Activated CD4-positive, alpha-beta T cell treated with anti-CD3 and anti-CD28 coated beads, Interleukin-2, amount 10 ng/mL, durations not matched to agents 7 days and 5 days (primary cell): ENCODE results near the gene VPS33A. TPM values are rescaled to one million over a fixed set of nuclear protein-coding genes. Genes with fewer than 3 reads are reported as not detected.
"Not testable (repeated sequence)": the region's sequence is repeated elsewhere in the genome, so short reads cannot be mapped to it uniquely, and the experiment has no call there.

Experiments used
- CTCF ChIA-PET: fragments of 350-600 bp; sonication (Branson Sonifier 250); formaldehyde crosslinking; loops from one replicate; lab custom pipeline; 2021; ENCODE audit warnings: antibody characterized with exemption; lab: Charles Lee
- POLR2A ChIA-PET: fragments of 350-600 bp; sonication (Branson Sonifier 250); formaldehyde crosslinking; loops from one replicate; lab custom pipeline; 2021; ENCODE audit warnings: antibody characterized with exemption; lab: Charles Lee
- DNase-seq: peaks from one replicate; pipeline ENCODE4 v3.0.0-alpha.2; 2020
- H3K27ac Mint-ChIP-seq: one replicate; pipeline ENCODE4 v1.8.0; 2021; ENCODE audit warnings: mild to moderate bottlenecking, moderate library complexity, mixed read lengths
- H3K27me3 Mint-ChIP-seq: one replicate; pipeline ENCODE4 v1.8.0; 2021; ENCODE audit warnings: mixed read lengths
- H3K36me3 Mint-ChIP-seq: one replicate; pipeline ENCODE4 v1.8.0; 2021; ENCODE audit warnings: low read depth, mixed read lengths
- H3K4me1 Mint-ChIP-seq: one replicate; pipeline ENCODE4 v1.8.0; 2021; ENCODE audit warnings: mixed read lengths
- H3K4me3 Mint-ChIP-seq: one replicate; pipeline ENCODE4 v1.8.0; 2021; ENCODE audit warnings: mild to moderate bottlenecking, moderate library complexity, mixed read lengths
- H3K9me3 Mint-ChIP-seq: one replicate; pipeline ENCODE4 v1.8.0; 2021; ENCODE audit warnings: mixed read lengths
- total RNA-seq, 2 experiments: library from RNA; stranded (reverse); gene quantifications; one replicate each; pipeline ENCODE4 v1.2.3, GENCODE V29; 2021

Gene VPS33A
- total RNA-seq, 2 experiments from 2014 or later = 29.7 to 33.1 TPM

- Mint-ChIP-seq H3K4me1 (peaks cover 5% of the 10 kb centered on the region), H3K27ac (no peak overlapping the region), H3K27me3 (no peaks in the 10 kb centered on the region), H3K4me3 (no peak overlapping the region), H3K36me3 (peaks cover 35% of the 10 kb centered on the region), H3K9me3 (no peaks in the 10 kb centered on the region)
- DNase-seq = no peak
- ChIA-PET CTCF (interaction anchor here (1.5 kb wide), 1 partner anchor 28 kb away, joined by 4 read pairs; no protein-coding TSS in a partner anchor), POLR2A (no interaction called here)
These were observed 49.8 kb downstream of the VPS33A start for GRCh38 chr12:122216445-122216844.

GRCh38 chr12:122215771-122216170, 50.5 kb downstream of the VPS33A start:
- ChIA-PET CTCF (interaction anchor here (1.0 to 1.5 kb wide), 2 partner anchors 11 to 29 kb away, joined by 3 to 4 read pairs; no protein-coding TSS in a partner anchor), POLR2A (no interaction called here)
- no peak overlapping the region for H3K4me3 Mint-ChIP-seq
- H3K4me1 Mint-ChIP-seq = peaks cover 2% of the 10 kb centered on the region
- no peaks in the 10 kb centered on the region for H3K27me3 Mint-ChIP-seq
- no peak overlapping the region for H3K27ac Mint-ChIP-seq
- no peak for DNase-seq
- peaks cover 35% of the 10 kb centered on the region for H3K36me3 Mint-ChIP-seq
- H3K9me3 Mint-ChIP-seq = no peaks in the 10 kb centered on the region

GRCh38 chr12:122208073-122208820, 58.0 kb downstream of the VPS33A start:
- ChIA-PET CTCF (interaction anchor here (0.6 to 0.9 kb wide), 4 partner anchors 11 to 344 kb away, joined by 3 read pairs; no protein-coding TSS in a partner anchor), POLR2A (no interaction called here)
- Mint-ChIP-seq H3K27ac (peak overlapping the region; percentile 2), H3K27me3 (peaks cover 12% of the 10 kb centered on the region), H3K4me3 (no peak overlapping the region), H3K9me3 (no peaks in the 10 kb centered on the region), H3K36me3 (peaks cover 25% of the 10 kb centered on the region), H3K4me1 (peaks cover 8% of the 10 kb centered on the region)
- DNase-seq = no peak

- no peak overlapping the region for H3K27ac Mint-ChIP-seq
- H3K36me3 Mint-ChIP-seq = peaks cover 25% of the 10 kb centered on the region
- no peak for DNase-seq
- ChIA-PET POLR2A (no interaction called here), CTCF (no interaction called here)
- peaks cover 20% of the 10 kb centered on the region for H3K27me3 Mint-ChIP-seq
- peaks cover 13% of the 10 kb centered on the region for H3K4me1 Mint-ChIP-seq
- no peak overlapping the region for H3K4me3 Mint-ChIP-seq
- no peaks in the 10 kb centered on the region for H3K9me3 Mint-ChIP-seq
These were observed 58.9 kb downstream of the VPS33A start for GRCh38 chr12:122207391-122207790.

DNA sequence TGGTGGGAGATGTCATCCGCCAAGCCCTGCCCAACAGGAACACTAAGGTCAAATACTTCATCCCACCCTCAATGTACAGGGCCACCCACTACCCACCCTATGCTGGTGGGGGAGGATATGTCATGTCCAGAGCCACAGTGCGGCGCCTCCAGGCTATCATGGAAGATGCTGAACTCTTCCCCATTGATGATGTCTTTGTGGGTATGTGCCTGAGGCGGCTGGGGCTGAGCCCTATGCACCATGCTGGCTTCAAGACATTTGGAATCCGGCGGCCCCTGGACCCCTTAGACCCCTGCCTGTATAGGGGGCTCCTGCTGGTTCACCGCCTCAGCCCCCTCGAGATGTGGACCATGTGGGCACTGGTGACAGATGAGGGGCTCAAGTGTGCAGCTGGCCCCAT, 59.3 kb downstream of the VPS33A start:
- CTCF ChIA-PET = no interaction called here

GRCh38 chr12:122206111-122206881, 60.0 kb downstream of the VPS33A start:
- DNase-seq = no peak
- no peak overlapping the region for H3K4me3 Mint-ChIP-seq
- H3K27ac Mint-ChIP-seq = no peak overlapping the region
- peaks cover 17% of the 10 kb centered on the region for H3K36me3 Mint-ChIP-seq
- no peaks in the 10 kb centered on the region for H3K9me3 Mint-ChIP-seq
- ChIA-PET CTCF (interaction anchor here (0.6 to 2.0 kb wide), 3 partner anchors 15 to 114 kb away, joined by 3 to 7 read pairs (median 5); partner anchors contain the start of gene LRRC43), POLR2A (no interaction called here)
- H3K4me1 Mint-ChIP-seq = peaks cover 13% of the 10 kb centered on the region
- peaks cover 23% of the 10 kb centered on the region for H3K27me3 Mint-ChIP-seq

More for the DNA sequence above, 59.3 kb downstream of the VPS33A start:
- no peak for DNase-seq
- H3K9me3 Mint-ChIP-seq = no peaks in the 10 kb centered on the region
- no peak overlapping the region for H3K4me3 Mint-ChIP-seq
- peaks cover 13% of the 10 kb centered on the region for H3K4me1 Mint-ChIP-seq
- H3K36me3 Mint-ChIP-seq = peaks cover 22% of the 10 kb centered on the region
- H3K27me3 Mint-ChIP-seq = peaks cover 20% of the 10 kb centered on the region
- POLR2A ChIA-PET = no interaction called here
- no peak overlapping the region for H3K27ac Mint-ChIP-seq

GRCh38 chr12:122205053-122205925, 61.0 kb downstream of the VPS33A start:
- H3K4me3 Mint-ChIP-seq = peak overlapping the region; percentile 57
- no peak for DNase-seq
- no peaks in the 10 kb centered on the region for H3K9me3 Mint-ChIP-seq
- H3K36me3 Mint-ChIP-seq = peaks cover 14% of the 10 kb centered on the region
- peaks cover 13% of the 10 kb centered on the region for H3K4me1 Mint-ChIP-seq
- no peak overlapping the region for H3K27ac Mint-ChIP-seq
- H3K27me3 Mint-ChIP-seq = peaks cover 26% of the 10 kb centered on the region
- POLR2A ChIA-PET = no interaction called here
- CTCF ChIA-PET = interaction anchor here (0.7 to 2.0 kb wide), 3 partner anchors 10 to 22 kb away, joined by 3 to 7 read pairs (median 5); partner anchors contain the start of gene LRRC43

DNA sequence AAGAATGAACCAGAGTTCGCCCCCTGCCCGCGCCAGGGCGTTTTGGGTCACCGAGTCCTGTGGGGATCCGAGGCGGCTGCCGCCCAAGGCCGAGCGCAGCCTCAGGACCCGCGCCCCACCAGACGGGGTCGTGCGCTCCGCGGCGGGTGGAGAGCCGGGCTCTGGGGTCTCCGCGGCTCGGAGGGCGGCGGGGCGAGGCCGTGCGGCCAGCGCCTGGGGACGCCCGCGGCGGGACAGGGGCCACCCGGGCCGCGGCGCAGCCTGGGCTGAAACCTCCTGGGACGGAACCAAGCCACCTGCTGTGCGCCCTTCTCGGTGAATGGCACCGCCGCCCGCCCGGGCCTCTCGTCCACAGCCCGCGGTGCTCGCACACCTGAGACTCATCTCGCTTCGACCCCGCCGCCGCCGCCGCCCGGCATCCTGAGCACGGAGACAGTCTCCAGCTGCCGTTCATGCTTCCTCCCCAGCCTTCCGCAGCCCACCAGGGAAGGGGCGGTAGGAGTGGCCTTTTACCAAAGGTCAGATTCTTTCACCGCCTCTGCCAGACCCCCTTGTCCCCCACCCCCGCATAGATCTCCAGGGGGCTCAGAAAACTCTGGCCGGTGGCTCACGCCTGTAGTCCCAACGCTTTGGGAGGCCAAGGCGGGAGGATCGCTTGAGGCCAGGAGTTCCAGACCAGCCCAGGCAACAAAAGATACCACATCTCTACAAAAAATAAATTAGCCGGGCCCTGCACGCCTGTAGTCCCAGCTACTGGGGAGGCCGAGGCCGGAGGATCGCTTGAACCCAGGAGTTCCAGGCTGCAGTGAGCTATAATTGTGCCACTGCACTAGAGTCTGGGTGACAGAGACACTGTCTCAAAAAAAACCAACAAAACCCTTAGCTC, 61.9 kb downstream of the VPS33A start:
- H3K9me3 Mint-ChIP-seq = no peaks in the 10 kb centered on the region
- ChIA-PET POLR2A (no interaction called here), CTCF (interaction anchor here (0.7 to 2.0 kb wide), 3 partner anchors 11 to 22 kb away, joined by 3 to 7 read pairs (median 5); partner anchors contain the start of gene LRRC43)
- peak overlapping the region; percentile 51 for H3K4me3 Mint-ChIP-seq
- no peak for DNase-seq
- peaks cover 13% of the 10 kb centered on the region for H3K4me1 Mint-ChIP-seq
- H3K36me3 Mint-ChIP-seq = peaks cover 8% of the 10 kb centered on the region
- H3K27ac Mint-ChIP-seq = no peak overlapping the region
- peaks cover 31% of the 10 kb centered on the region for H3K27me3 Mint-ChIP-seq

GRCh38 chr12:122203301-122204166, 62.8 kb downstream of the VPS33A start, which contains the start of gene B3GNT4:
Gene B3GNT4, plus strand, starts transcription at chr12:122203709. Its CDS starts 910 bp downstream, at chr12:122204619.
- CTCF ChIA-PET = interaction anchor here (1.0 kb wide), 1 partner anchor 9 kb away, joined by 4 read pairs; no protein-coding TSS in a partner anchor
- peaks cover 6% of the 10 kb centered on the region for H3K36me3 Mint-ChIP-seq
- peak; percentile 66 for DNase-seq
- peak within 1 kb of the TSS; percentile 72 for H3K4me3 Mint-ChIP-seq
- no peaks in the 10 kb centered on the region for H3K9me3 Mint-ChIP-seq
- no peak within 1 kb of the TSS for H3K27ac Mint-ChIP-seq
- peaks cover 31% of the 10 kb centered on the region for H3K27me3 Mint-ChIP-seq
- POLR2A ChIA-PET = no interaction called here
- peaks cover 13% of the 10 kb centered on the region for H3K4me1 Mint-ChIP-seq

- peaks cover 35% of the 10 kb centered on the region for H3K27me3 Mint-ChIP-seq
- peak overlapping the region; percentile 72 for H3K4me3 Mint-ChIP-seq
- CTCF ChIA-PET = interaction anchor here (1.0 kb wide), 1 partner anchor 9 kb away, joined by 4 read pairs; no protein-coding TSS in a partner anchor
- H3K36me3 Mint-ChIP-seq, H3K9me3 Mint-ChIP-seq, DNase-seq, H3K27ac Mint-ChIP-seq, POLR2A ChIA-PET: not testable (repeated sequence)
- peaks cover 13% of the 10 kb centered on the region for H3K4me1 Mint-ChIP-seq
These were observed 63.5 kb downstream of the VPS33A start for GRCh38 chr12:122202811-122203210.

GRCh38 chr12:122202017-122202416, 64.3 kb downstream of the VPS33A start:
- ChIA-PET CTCF (no interaction called here), POLR2A (no interaction called here)
- peaks cover 39% of the 10 kb centered on the region for H3K27me3 Mint-ChIP-seq
- H3K9me3 Mint-ChIP-seq = no peaks in the 10 kb centered on the region
- no peak for DNase-seq
- no peaks in the 10 kb centered on the region for H3K36me3 Mint-ChIP-seq
- no peak overlapping the region for H3K4me3 Mint-ChIP-seq
- H3K27ac Mint-ChIP-seq = no peak overlapping the region
- H3K4me1 Mint-ChIP-seq = peaks cover 13% of the 10 kb centered on the region
